Activated T-cell treated with anti-CD3 and anti-CD28 coated beads, Interleukin-2, amount 50 U/mL, for 72 hours (primary cell): Measurements from ENCODE around the gene GSK3B. TPM values are rescaled to one million over a fixed set of nuclear protein-coding genes. Genes with fewer than 3 reads are reported as not detected.
A peak's percentile ranks its signal among the peaks of the same experiment; 100 is the strongest.
"Not testable (repeated sequence)": the region's sequence is repeated elsewhere in the genome, so short reads cannot be mapped to it uniquely, and the experiment has no call there.

Experiments used
- ATAC-seq, 2 donors: fragments of 150-1000 bp; cut with Tn5 transposase; replicated peaks in 1 of 2; 2 replicates each; pipeline ENCODE4 v1.10.0; 2021; ENCODE audit warnings: moderate library complexity in 2 of 2, mild to moderate bottlenecking in 1 of 2
- DNase-seq, 2 donors: peaks; one replicate each; pipeline ENCODE4 v3.0.0; 2021 to 2022; ENCODE audit warnings: mixed read lengths in 1 of 2
- H3K27ac Mint-ChIP-seq: one replicate; pipeline ENCODE4 v1.8.0; 2022; ENCODE audit warnings: mild to moderate bottlenecking, moderate library complexity, mixed read lengths
- H3K27me3 Mint-ChIP-seq: one replicate; pipeline ENCODE4 v1.8.0; 2022; ENCODE audit warnings: low read depth, mixed read lengths
- H3K36me3 Mint-ChIP-seq, 2 donors: one replicate each; pipeline ENCODE4 v1.8.0; 2022; ENCODE audit warnings: mixed read lengths in 2 of 2, mild to moderate bottlenecking in 1 of 2; ENCODE audit not compliant: insufficient read depth in 2 of 2
- H3K4me1 Mint-ChIP-seq: one replicate; pipeline ENCODE4 v1.8.0; 2022; ENCODE audit warnings: low read depth, mixed read lengths
- H3K4me3 Mint-ChIP-seq, 2 donors: one replicate each; pipeline ENCODE4 v1.8.0; 2022; ENCODE audit warnings: mild to moderate bottlenecking in 2 of 2, mixed read lengths in 2 of 2, moderate library complexity in 2 of 2
- H3K9me3 Mint-ChIP-seq, 2 donors: one replicate each; pipeline ENCODE4 v1.8.0; 2022; ENCODE audit warnings: mixed read lengths in 2 of 2
- total RNA-seq, 2 donors: library from RNA; stranded (reverse); gene quantifications; one replicate each; pipeline ENCODE4 v1.2.3, GENCODE V29; 2022

The GSK3B gene
- total RNA-seq, 2 donors from 2014 or later, result 35.4 to 37.5 TPM

DNA sequence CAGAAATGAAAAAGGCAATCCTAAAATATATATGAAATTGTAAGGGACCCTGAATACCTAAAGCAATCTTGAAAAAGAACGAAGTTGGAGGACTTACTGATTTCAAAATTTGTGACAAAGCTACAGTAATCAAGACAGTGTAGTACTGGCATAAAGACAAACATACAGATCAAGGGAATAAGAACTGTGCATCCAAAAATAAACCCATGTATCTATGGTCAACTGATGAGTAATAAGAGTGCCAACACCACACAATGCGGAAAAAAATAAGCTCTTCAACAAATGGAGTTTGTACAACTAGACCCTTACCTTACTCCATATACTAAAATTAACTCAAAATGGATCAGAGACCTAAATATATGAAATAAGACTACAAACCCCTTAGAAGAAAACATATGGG lies 29.6 kb downstream of the GSK3B start:
- Mint-ChIP-seq H3K27ac (no peak overlapping the region), H3K36me3 (peaks cover 2 to 6% of the 10 kb centered on the region in 2 donors), H3K4me3 (no peak overlapping the region), H3K27me3 (no peaks in the 10 kb centered on the region), H3K4me1 (peaks cover 33% of the 10 kb centered on the region), H3K9me3 (peaks cover 0 to 2% of the 10 kb centered on the region in 2 donors)
- ATAC-seq (no peak), DNase-seq (no peak)

DNA sequence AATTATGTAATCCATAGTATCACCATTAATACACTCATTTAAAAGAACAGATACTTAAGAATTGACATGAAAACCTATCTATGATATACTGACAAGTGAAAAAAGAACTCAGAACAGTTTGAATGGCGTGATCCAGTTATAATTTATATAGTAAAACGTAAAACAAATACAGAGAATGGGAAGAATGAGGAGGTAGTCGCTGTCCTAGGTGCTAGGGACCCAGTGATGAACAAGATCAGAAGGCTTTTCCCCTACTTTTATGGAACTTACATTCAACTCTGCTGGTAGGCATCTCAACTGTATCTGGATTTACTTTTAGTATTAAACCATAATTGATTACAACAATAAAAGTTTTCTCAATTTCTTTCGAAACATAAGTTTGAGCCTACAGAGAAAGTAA lies 31.8 kb downstream of the GSK3B start:
- H3K9me3 Mint-ChIP-seq, result peaks cover 0 to 2% of the 10 kb centered on the region in 2 donors
- H3K4me3 Mint-ChIP-seq, result no peak overlapping the region
- ATAC-seq (no peak), DNase-seq (no peak)
- H3K36me3 Mint-ChIP-seq, result peaks cover 2 to 5% of the 10 kb centered on the region in 2 donors
- H3K27me3 Mint-ChIP-seq, result no peaks in the 10 kb centered on the region
- peaks cover 40% of the 10 kb centered on the region for H3K4me1 Mint-ChIP-seq
- no peak overlapping the region for H3K27ac Mint-ChIP-seq

DNA sequence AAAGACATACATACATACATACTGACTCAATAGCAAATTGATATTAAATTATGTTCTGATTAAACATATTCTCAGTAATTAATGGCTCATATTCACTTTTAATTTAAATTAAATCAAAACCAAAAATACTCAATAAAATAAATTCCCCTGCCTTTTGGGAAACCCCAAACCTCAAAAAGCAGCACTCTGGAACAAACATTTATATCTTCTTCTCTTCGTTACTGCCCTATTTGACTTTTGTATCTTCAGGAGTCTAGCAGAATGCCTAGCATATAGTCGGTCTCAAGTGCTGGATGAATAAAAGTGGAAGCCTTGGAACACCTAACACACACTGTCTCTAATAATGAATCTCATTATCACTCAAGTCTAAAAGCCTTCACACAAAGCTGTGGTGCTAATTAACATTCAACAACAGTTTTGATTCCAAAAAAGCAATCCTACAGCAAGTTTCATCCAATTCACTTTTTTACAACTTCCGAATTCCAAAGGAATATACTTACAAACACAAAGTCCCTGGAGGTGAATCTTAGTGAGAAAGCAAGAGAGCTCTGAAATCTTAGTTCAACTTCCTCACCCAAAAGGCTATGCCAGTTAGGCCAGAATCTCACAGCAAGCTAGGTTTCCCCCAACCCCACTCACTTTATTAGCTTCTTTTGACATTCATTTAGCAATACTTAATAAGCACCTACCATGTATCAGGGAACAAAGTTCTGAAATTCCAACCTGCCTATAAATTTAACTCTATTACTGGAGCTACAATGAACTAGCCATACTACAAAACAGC lies 35.0 kb downstream of the GSK3B start:
- ATAC-seq, result no peak
- DNase-seq, result no peak
- Mint-ChIP-seq H3K4me1 (peaks cover 27% of the 10 kb centered on the region), H3K9me3 (peaks cover 3 to 4% of the 10 kb centered on the region in 2 donors), H3K36me3 (peaks cover 3 to 9% of the 10 kb centered on the region in 2 donors), H3K27ac (peak overlapping the region; percentile 11), H3K27me3 (no peaks in the 10 kb centered on the region), H3K4me3 (no peak overlapping the region)

DNA sequence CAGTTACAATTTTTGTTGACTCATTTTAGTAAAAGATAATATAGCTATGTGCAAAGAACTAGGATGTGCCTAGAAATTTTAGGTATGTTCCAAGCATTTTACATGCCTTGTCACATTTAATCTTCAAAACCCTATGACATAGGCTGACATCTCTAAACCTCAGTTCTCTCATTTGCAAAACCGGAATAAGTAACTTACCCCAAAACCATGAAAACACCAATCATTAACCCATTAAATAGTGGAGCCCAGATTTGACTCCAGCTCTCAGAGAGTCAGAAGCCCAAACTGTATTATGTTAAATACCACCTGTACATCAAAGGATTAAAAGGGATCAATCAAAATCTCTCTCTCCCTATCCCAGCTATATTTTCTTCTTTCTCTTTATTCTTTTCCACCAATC lies 36.6 kb downstream of the GSK3B start:
- Mint-ChIP-seq H3K27me3 (no peaks in the 10 kb centered on the region), H3K4me1 (peaks cover 32% of the 10 kb centered on the region), H3K9me3 (peaks cover 3 to 4% of the 10 kb centered on the region in 2 donors), H3K4me3 (no peak overlapping the region), H3K36me3 (peaks cover 5 to 15% of the 10 kb centered on the region in 2 donors), H3K27ac (no peak overlapping the region)
- DNase-seq (no peak), ATAC-seq (no peak)

DNA sequence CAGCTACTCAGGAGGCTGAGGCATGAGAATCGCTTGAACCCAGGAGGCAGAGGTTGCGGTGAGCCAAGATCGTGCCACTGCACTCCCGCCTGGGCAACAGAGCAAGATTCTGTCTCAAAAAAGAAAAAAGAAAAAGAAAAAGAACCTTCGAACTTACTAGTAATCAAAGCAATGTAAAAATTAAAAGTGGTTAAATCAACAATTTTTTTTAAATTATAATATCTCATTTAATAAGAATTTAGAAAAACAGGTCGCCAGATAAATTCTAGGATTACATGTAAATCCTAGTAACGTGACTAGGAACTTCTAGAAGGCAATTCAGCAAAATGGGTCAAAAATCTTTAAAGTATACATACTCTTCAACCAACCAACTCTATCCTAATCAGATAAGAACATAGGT lies 37.2 kb downstream of the GSK3B start:
- Mint-ChIP-seq H3K4me1 (peaks cover 33% of the 10 kb centered on the region), H3K27ac (no peak overlapping the region), H3K36me3 (peaks cover 5 to 15% of the 10 kb centered on the region in 2 donors), H3K4me3 (no peak overlapping the region), H3K27me3 (no peaks in the 10 kb centered on the region), H3K9me3 (peaks cover 3 to 4% of the 10 kb centered on the region in 2 donors)
- ATAC-seq (no peak), DNase-seq (no peak)

DNA sequence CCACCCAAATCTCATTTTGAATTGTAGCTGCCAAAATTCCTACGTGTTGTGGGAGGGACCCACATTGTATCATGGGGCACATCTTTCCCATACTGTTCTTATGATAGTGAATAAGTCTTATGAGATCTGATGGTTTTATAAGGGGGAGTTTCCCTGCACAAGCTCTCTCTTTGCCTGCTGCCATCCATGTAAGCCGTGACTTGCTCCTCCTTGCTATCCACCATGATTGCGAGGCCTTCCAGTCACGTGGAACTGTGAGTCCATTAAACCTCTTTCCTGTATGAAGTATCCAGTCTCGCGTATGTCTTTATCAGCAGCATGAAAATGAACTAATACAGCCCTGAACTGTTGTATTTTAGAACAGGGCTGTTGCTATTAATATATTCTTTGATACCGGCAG lies 40.6 kb downstream of the GSK3B start:
- H3K36me3 Mint-ChIP-seq, result peaks cover 5 to 22% of the 10 kb centered on the region in 2 donors
- H3K27ac Mint-ChIP-seq, H3K9me3 Mint-ChIP-seq, H3K27me3 Mint-ChIP-seq, H3K4me3 Mint-ChIP-seq, ATAC-seq, DNase-seq: not testable (repeated sequence)
- peaks cover 38% of the 10 kb centered on the region for H3K4me1 Mint-ChIP-seq

DNA sequence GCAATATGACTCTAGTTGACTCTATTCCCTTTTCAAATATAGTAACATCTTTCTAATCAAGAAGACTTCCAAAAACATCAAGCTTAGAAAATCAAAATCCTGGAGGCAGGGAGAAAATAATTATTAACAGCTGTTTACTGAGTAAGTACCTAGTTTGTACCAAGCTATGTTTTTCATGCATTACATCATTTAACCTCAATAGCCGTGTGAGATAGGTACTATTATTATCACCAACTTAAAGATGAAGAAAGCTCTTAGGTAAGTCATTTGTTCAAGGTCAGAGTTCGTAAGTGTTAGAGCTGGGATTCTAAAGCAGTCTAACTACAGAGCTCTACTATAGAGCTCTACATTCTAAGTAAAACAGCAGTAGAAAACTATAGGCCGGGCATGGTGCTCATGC lies 41.6 kb downstream of the GSK3B start:
- ATAC-seq (no peak), DNase-seq (no peak)
- peak overlapping the region in 1 of 2 donors; percentile 50 for H3K4me3 Mint-ChIP-seq
- H3K4me1 Mint-ChIP-seq, result peaks cover 39% of the 10 kb centered on the region
- peaks cover 5 to 24% of the 10 kb centered on the region in 2 donors for H3K36me3 Mint-ChIP-seq
- H3K27me3 Mint-ChIP-seq, result no peaks in the 10 kb centered on the region
- peak overlapping the region; percentile 1 for H3K27ac Mint-ChIP-seq
- H3K9me3 Mint-ChIP-seq, result peaks cover 3 to 4% of the 10 kb centered on the region in 2 donors

DNA sequence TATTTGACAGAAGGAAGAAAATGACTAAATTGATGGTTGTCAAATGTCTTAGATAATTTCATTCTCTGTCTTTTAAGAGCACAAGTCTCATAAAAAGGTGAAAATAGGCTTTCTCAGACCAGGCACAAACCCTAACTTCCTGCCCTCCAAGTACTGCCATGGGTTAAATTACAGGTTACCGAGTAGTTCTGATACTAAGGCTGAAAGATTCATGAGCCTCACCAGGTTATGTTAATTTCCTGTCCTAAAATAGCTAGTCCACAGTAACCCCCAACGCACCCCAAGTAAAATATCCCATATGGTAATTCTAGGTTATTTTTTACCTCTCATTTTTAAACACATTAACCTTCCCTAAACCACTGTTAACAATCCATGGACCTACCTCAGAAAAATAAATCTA lies 42.0 kb downstream of the GSK3B start:
- Mint-ChIP-seq H3K36me3 (peaks cover 5 to 27% of the 10 kb centered on the region in 2 donors), H3K4me1 (peaks cover 39% of the 10 kb centered on the region), H3K4me3 (peak overlapping the region in 1 of 2 donors; percentile 50), H3K27ac (peak overlapping the region; percentile 1), H3K27me3 (no peaks in the 10 kb centered on the region), H3K9me3 (peaks cover 4% of the 10 kb centered on the region in 2 donors)
- peak; percentile 41 to 53 for ATAC-seq
- DNase-seq, result no peak

DNA sequence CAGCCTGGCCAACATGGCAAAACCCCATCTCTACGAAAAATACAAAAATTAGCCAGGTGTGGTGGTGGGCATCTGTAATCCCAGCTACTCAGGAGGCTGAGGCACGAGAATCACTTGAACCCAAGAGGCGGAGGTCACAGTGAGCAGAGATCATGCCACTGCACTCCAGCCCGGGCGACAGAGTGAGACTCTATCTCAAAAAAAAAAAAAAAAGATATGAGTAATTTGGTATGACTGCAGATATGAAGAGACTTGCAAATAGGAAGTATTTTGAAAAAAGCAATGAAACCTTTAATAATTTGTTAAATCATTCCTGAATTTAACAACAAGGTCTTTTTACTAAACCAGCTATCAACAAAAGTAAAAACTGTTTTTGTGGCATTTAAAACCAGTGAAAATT lies 42.7 kb downstream of the GSK3B start:
- Mint-ChIP-seq H3K4me1 (peaks cover 39% of the 10 kb centered on the region), H3K36me3 (peaks cover 5 to 32% of the 10 kb centered on the region in 2 donors)
- H3K27ac Mint-ChIP-seq, DNase-seq, H3K4me3 Mint-ChIP-seq, H3K27me3 Mint-ChIP-seq, H3K9me3 Mint-ChIP-seq, ATAC-seq: not testable (repeated sequence)

DNA sequence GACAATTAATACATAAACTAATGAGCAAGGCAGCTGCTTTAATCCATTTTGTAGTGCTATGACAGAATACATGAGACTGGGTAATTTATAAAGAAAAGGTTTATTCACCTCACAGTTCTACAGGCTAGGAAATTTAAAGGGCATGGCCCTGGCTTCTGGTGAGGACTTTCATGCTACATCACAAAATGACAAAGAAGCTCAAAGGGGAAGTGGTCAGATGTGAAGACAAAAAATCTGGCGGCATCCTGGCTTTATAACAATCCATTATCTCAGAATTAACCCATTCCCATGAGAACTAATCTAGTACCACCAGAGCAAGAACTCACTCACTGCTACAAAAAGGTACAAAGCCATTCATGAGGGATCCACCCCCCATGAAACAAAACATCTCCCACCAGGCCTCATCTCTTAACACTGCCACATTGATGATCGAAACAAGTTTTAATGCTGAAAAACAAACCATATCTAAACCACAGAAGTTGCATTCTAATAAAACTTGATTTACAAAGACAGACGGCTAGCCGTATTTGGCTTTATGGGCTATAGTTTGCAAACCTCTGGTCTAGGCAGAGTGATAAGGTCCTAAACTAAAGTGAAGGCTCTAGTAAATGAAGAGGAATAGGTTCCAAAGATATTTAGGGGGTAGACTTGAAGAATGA lies 44.2 kb downstream of the GSK3B start:
- ATAC-seq (no peak), DNase-seq (no peak)
- peak overlapping the region in 1 of 2 donors; percentile 2 for H3K4me3 Mint-ChIP-seq
- H3K27me3 Mint-ChIP-seq, result no peaks in the 10 kb centered on the region
- peaks cover 39% of the 10 kb centered on the region for H3K4me1 Mint-ChIP-seq
- peaks cover 12 to 39% of the 10 kb centered on the region in 2 donors for H3K36me3 Mint-ChIP-seq
- H3K9me3 Mint-ChIP-seq, result peaks cover 10 to 12% of the 10 kb centered on the region in 2 donors
- H3K27ac Mint-ChIP-seq, result peak overlapping the region; percentile 43

DNA sequence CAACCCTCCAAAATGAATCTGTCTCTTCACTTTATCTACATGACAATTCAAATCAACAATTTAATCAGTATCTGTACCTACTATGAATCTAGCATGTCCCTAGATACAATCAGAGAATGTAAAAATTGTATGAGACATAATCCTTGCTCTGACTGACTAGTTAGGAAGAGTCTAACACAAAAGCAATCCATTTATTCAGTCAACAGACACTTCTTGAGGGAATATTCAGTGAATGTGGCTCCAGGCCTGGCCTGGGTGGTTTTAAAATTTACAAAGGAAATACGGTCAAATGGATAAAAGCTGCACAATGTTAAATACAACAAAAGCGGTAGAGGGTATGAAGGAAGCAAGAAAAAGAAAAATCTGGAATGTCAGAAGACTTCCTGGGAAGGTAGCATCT lies 45.2 kb downstream of the GSK3B start:
- H3K4me3 Mint-ChIP-seq, result peak overlapping the region in 1 of 2 donors; percentile 3
- no peak for ATAC-seq
- H3K9me3 Mint-ChIP-seq, result peaks cover 8 to 11% of the 10 kb centered on the region in 2 donors
- peaks cover 39% of the 10 kb centered on the region for H3K4me1 Mint-ChIP-seq
- peaks cover 9 to 37% of the 10 kb centered on the region in 2 donors for H3K36me3 Mint-ChIP-seq
- H3K27me3 Mint-ChIP-seq, result no peaks in the 10 kb centered on the region
- no peak for DNase-seq
- H3K27ac Mint-ChIP-seq, result peak overlapping the region; percentile 27

DNA sequence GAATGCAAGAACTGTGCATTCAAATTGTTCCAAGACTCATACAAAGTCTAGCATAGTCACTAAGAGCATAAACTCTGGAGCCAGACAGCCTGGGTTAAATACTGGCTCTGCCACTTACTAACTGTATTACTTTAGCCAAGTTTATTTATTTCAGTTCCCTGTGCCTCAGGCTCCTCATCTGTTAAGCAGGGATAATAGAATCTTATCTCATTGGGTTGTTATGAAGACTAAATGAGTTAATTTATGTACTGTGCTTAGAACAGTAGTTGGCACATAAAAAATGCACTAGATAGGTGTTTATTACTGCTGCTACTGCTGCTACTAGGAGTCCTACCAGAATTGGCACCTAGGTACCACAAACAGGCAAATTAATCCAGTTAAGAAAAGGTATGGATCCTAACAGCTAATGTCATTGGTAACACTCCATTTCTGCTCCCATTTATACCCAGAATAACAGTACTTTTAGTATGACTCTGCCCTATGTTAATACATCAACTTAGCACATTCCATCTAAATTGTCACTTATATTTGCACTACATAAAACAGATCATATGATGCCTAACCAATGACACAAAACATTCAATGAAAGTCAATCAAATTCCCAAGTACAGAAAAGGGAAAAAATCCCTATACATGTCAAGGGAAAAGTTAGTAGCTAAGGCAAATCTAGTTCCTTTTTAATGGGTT lies 45.7 kb downstream of the GSK3B start:
- Mint-ChIP-seq H3K9me3 (peaks cover 13% of the 10 kb centered on the region in 2 donors), H3K27ac (no peak overlapping the region), H3K36me3 (peaks cover 15 to 39% of the 10 kb centered on the region in 2 donors), H3K27me3 (no peaks in the 10 kb centered on the region), H3K4me1 (peaks cover 39% of the 10 kb centered on the region), H3K4me3 (no peak overlapping the region)
- no peak for DNase-seq
- no peak for ATAC-seq

DNA sequence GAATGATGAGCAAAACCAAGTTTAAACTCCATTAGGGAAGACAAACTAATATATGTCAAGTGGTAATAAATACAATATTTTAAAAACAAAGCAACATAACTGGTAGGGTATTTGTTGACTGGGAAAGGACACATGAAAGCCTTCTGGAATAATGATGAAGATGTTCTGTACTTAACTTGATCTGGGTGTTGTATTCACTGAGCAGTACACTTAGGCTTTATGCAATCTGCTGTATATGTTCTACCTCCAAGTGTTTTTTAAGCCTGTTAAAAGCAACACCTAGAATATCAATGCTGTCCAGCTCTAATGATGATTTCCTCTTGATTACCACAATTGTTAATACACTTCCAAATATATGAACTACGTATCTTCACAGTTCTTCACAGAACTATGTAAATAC lies 46.6 kb downstream of the GSK3B start:
- no peak for DNase-seq
- Mint-ChIP-seq H3K36me3 (peaks cover 21 to 46% of the 10 kb centered on the region in 2 donors), H3K4me1 (peaks cover 35% of the 10 kb centered on the region), H3K27ac (no peak overlapping the region), H3K4me3 (no peak overlapping the region), H3K9me3 (peaks cover 14 to 18% of the 10 kb centered on the region in 2 donors), H3K27me3 (no peaks in the 10 kb centered on the region)
- no peak for ATAC-seq
